ENCODE data around the gene PROM2.

The PROM2 gene

DNA sequence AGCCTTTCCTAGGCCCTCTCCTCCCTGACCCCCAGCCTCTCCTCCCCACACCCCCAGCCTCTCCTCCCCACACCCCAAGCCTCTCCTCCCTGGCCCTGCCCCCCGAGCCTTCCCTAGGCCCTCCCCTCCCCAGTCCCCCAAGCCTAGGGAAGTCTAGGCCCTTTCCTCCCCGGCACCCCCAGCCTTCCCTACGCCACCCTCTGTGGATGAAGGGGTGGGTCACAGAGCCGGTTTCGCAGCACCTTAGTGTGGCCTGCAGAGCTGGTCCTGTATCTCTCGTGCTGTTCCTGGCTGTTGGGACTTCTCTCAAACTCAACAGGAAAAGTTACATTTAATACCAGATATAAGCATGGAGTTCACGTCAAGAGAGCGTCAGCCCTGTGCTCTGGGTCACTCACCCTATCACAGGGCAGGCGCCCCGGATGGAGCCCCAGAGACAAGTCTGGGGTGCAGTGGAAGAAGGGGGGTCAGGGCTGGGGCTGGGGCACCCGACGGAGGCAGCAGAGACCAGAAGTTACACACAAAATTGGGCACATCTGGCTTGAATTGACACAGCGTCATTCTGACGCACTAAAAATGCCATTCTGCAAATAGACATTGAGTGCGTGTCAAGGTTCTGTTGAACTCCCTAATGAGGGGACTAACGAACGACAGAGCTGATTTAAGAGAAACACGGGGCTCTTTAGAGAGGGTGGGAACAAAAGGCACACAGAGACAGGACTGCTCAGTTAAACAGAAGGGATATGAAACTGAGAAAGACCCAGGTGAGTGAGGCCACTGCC, 46.9 kb downstream of the PROM2 start:
- no peak for DNase-seq (ENCODE audit: low spot score)

DNA sequence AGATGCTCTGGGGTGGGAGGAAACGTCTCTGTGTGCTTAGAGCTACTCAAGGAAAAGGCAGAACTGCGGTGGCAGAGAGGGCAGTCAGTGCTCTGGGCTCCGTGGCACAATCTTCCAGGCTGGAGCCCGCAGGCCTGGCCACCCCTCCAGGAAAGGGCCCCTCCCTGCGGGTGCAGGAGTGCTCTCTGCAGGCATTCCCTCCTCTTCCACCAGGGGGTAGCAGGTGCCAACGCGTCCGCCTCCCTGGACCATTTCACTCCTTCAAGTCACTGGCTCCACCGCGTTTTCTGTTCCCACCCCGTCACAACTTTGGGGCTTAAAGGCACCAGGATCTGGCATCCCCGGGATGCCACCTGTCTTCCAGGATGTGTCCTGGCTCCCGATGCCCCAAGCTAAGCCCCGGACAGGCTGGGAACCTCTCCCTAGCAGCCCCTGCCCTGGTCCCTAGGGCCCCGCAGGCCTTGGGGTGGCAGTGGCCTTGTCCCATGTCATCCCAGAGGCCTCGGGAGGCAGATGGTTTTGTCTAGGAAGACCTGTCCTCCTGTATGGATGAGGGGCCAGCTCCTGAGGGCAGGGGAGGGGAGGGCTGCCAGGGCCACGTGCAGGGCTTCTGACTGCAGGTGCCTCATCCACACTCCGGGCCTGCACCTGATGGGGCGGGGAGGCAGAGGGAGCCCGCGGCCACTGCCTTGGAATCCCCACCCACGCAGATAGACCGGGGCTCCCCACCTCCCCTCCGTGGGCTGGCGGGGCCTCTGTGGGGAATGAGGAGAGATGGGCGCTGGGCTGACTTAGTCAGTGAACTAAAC, 49.3 kb downstream of the PROM2 start:
- DNase-seq (ENCODE audit: low spot score), result no peak

- DNase-seq (ENCODE audit: low spot score), result no peak
These were observed 50.8 kb downstream of the PROM2 start for GRCh38 chr2:95325026-95325425.

- no peak for DNase-seq (ENCODE audit: low spot score)
These were observed 51.6 kb downstream of the PROM2 start for GRCh38 chr2:95325590-95326432.

- DNase-seq (ENCODE audit: low spot score), result no peak
These were observed 52.3 kb downstream of the PROM2 start for GRCh38 chr2:95326433-95327140.

- no peak for DNase-seq (ENCODE audit: low spot score)
These were observed 53.6 kb downstream of the PROM2 start for GRCh38 chr2:95327861-95328260.

- DNase-seq (ENCODE audit: low spot score), result no peak
These were observed 54.3 kb downstream of the PROM2 start for GRCh38 chr2:95328358-95329125.

DNA sequence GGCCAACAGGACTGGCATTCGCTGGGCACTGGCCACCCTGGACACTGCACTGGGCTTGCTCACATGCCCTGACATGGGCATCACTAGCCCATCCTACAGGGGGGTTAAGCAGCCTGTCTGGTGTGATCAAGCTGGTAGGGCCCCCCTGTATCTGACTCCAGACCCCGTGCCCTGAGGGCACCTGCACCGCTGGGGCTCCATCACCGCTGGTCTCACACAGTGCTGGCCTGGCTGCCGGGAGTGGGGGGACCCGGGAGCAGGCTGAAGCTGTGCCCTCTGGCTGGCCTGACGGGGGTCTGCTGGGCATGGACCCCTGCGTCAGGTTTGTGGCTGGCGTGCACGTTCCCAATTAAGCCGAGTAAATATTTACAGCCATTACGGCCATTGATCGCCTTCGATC, 55.2 kb downstream of the PROM2 start:
- no peak for DNase-seq (ENCODE audit: low spot score)

DNA sequence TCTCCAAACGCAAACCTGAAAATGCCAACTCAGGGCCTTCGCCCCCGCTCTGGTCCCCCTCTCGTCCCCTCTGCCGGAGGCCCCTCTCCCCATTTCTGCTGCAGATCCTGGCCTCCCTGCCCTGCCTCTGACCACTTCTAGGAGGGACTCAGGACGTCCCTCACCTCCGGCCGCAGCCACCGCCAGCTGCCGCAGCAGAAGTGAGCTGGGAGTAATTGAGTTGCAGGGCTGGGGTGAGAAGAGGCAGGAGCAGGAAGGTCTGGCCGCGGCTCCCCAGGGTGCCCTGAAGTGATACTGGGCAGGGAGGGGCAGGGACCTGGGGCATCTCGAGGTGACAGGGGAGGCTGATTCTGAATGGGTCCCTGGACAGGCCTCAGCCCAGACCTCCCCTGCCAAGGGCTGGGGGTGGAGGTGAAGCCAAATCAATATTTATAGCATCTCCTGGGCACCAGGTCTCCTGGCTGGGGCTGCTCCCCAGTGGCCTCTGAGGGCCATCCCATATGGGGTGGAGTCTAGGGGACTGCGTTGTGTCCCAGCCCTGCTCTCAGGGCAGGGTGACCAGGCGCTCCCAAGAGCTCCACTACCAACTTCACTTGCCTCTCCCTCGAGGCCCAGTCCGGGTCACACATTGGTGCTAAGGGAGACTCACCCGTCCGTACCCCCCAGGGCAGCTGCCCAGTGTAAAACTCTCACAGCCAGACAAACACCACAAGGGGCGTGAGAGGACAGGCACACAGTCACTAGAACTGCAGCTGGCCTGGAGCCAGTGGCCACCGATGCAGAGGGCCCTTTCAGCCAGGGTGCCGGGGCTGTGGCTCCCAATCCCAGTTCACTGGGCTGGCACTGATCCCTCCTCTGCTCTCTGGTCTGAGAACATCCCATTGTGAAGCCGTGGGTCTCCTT, 55.9 kb downstream of the PROM2 start:
- no peak for DNase-seq (ENCODE audit: low spot score)

DNA sequence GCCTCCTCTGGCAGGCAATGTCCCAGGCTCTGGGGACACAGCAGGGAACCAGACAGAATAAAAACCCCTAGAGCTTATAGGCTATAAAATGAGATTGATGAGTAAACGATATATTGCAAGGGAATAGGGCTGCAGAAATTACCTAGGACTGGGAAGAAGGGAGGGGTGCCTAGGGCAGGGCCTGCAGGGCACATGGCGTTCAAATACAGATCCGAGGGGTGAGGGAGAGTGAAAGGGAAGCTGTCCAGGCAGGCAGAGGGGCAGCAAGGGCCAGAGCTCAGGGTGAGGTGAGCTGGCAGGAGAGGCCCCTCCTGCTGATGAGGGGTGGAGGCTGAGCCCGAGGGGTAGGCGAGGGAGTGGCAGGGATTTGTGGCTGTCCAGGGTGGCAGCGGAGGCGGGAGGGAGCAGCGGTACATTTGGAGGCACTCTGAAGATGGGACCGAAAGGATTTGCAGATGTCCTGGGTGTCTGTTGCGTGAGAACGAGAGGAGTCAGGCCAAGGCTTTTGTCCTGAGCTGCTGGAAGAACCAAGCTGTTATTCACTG, 56.6 kb downstream of the PROM2 start:
- DNase-seq (ENCODE audit: low spot score), result no peak

DNA sequence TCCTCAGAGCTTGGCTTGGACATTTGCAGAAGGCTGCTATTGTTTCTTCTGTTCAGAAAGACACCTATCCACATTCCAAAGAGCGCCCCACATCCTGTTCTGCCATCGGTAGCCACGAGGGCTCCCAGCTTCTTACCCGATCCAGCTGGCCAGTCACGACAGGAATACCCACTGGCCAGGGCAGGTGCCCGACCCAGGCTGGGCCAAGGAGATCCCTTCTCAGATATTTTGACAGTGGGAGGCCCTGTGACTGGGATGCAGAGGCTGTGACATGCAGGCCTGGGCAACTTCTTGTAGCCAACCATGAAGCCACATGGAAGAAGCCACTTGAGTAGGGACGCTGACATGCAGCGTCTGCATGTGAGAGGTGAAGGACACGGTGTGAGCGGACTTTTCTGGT, 57.4 kb downstream of the PROM2 start:
- no peak for DNase-seq (ENCODE audit: low spot score)

DNA sequence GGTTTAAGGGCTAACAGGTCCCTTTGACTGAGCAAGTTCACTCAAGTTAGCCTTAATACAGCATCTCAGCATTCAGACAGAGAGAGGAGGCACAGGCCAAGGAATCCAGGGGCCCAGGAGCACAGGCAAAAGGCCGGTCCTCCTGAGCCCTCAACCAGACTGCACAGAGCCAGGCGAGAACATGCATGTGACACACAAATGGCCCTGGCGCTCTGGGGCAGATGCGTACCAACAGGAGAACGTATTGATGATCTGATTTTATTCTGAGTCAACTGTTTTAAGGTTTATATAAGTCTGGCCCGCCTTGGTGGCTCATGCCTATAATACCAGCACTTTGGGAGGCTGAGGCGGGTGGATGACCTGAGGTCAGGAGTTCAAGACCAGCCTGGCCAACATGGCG, 57.8 kb downstream of the PROM2 start:
- DNase-seq (ENCODE audit: low spot score), result no peak

DNA sequence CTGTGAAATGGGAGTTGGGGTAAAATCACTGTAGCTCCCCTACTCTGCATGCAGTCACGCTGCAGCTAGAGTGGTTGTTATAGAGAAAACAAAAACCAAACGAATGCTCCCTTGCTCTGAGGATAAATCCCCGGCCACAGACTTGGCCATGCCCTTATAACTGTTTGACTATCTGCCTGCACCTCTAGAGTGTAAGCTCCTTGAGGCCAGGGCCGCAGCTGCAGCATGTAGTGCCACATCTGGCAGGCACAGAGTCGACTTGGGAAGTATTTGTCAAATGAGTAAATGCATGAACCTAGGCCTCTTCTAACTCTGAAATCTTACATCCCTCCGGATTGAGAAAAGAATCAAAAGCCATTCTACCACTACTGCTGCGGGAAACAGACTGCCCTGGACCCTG, 58.8 kb downstream of the PROM2 start:
- no peak for DNase-seq (ENCODE audit: low spot score)

DNA sequence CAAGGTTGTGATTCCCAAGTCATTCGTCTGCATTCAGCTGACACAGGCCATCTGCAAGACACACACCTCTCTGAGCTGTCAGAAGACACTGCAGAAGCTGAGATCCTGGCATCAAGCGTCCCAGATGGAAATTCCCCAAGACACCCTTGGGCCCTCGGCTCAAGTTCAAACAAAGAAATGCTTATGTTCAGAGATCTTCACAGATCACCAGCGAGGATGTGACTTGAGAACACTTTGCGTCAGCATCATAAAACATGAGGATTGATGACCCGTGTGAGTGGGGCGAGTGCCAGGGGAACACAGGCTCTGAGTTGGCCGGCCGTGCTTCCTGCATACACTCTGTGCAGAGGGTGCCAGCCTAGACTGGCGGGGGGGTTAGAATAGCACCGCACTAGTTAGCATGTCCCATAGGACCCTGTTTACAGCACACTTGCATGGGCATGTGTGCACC, 59.7 kb downstream of the PROM2 start:
- DNase-seq (ENCODE audit: low spot score), result no peak

DNA sequence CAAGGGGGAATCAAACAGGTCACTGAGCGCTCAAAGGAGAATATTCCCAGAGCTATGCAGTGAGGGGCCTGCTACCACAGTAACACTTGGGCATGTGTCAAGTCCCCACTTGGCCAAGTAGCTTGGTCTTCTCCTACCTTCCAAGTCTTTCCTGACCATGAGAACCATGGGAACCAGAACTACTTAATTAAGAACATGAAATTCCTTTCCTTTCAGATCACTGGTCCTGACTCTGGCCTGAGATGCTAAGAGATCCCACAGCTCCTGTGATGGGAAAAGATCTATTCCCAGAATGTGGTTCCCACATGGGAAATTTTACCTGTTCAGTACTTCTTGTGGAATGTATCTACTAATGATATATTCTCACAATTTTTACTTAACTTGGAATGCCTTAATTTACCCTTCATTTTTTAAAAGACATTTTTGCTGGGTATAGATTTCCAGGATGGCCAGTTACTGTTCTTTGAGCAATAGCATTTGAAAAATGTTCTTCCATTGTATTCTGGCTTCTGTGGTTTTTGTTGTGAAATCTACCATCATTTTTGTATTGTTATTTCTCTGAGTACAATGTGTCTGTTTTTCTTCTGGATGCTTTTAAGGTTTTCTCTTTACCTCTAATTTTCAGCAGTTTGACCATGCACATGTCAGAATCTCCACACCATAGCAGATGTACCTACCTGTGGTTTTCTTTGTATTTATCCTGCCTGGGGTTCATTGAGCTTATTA, 60.8 kb downstream of the PROM2 start:
- DNase-seq (ENCODE audit: low spot score), result no peak

- no peak for DNase-seq (ENCODE audit: low spot score)
These were observed 62.2 kb downstream of the PROM2 start for GRCh38 chr2:95336406-95336805.

DNA sequence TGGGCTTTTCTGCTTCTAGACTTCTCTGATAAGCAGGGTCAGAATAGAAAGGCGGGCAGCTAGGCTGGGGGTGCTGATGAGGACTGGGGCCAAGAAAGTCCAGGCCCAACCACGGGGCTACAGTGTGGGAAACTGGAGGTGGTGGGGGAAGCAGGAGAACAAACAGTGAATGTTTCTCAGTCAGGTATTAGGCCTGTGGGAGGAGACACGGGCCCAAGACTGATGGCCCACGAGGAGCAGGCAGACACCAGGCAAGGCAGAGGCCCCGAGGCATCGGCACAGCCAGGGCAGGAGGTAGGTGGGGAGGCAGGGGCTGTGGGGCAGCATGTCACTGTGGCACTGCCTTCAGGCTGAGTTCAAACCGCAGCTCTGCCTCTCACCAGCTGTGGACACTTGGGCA, 63.6 kb downstream of the PROM2 start:
- DNase-seq (ENCODE audit: low spot score), result no peak

Data from germinal center (tissue), 1 donor.